HepG2 (cell line): ENCODE data around the gene LRRC43. TPM values are rescaled to one million over a fixed set of nuclear protein-coding genes. Genes with fewer than 3 reads are reported as not detected.

Experiments
- ATAC-seq: fragments of 200-7000 bp; cut with Tn5 transposase; 3 replicates; pipeline ENCODE4 v1.9.1; 2020; ENCODE audit warnings: mild to moderate bottlenecking, moderate library complexity
- Bru-seq: library from RNA; stranded (reverse); fragments of 400-500 nt; gene quantifications from one replicate; lab custom pipeline; 2021; lab: Mats Ljungman, UMichigan
- BruChase-seq, 2 experiments: library from RNA; stranded (reverse); fragments of 400-500 nt; gene quantifications; one replicate each; lab custom pipeline; 2021; lab: Mats Ljungman, UMichigan
- BruUV-seq: library from RNA; stranded (reverse); fragments of 400-500 nt; replicated peaks from 2 replicates; lab custom pipeline; 2021; lab: Mats Ljungman, UMichigan
- CTCF ChIA-PET: fragments of 300-600 bp; formaldehyde crosslinking; extraction: SDS; loops from one replicate; lab custom pipeline; 2021; ENCODE audit warnings: low total read pairs, inconsistent platforms, low intra/inter-chr PET ratio; lab: Yijun Ruan, JAX
- POLR2A ChIA-PET: fragments of 350-600 bp; sonication (Branson Sonifier 250); formaldehyde crosslinking; loops from one replicate; lab custom pipeline; 2020; ENCODE audit warnings: antibody characterized with exemption, inconsistent platforms; lab: Yijun Ruan, JAX
- DNase-seq: peaks from one replicate; pipeline ENCODE4 v3.0.0-alpha.2; 2015; ENCODE audit warnings: low spot score
- FAIRE-seq: peaks from 3 replicates; lab custom pipeline; 2011; peaks lifted over from hg19 to GRCh38; lab: Jason Lieb, UNC
- H2AFZ ChIP-seq: one replicate; pipeline ENCODE4 v1.6.1; 2011; ENCODE audit warnings: low read length, inconsistent platforms
- H3K27ac ChIP-seq: fragments of 300-600 bp; 3 replicates; pipeline ENCODE4 v1.8.0; 2011; ENCODE audit warnings: mixed run types, mild to moderate bottlenecking, mixed read lengths, low read length, inconsistent platforms; ENCODE audit not compliant: insufficient read depth; ENCODE audit errors: extremely low read length
- H3K27me3 ChIP-seq, 2 experiments: fragments of 200-600 bp in 1 of 2; 2 replicates in 1 of 2; 3 replicates in 1 of 2; pipeline versions ENCODE4 v1.6.0 to v1.8.0; 2011; ENCODE audit warnings: low read length in 2 of 2, mild to moderate bottlenecking in 2 of 2, moderate library complexity in 2 of 2, inconsistent platforms in 1 of 2; ENCODE audit not compliant: insufficient read depth in 2 of 2, control insufficient read depth in 1 of 2
- H3K36me3 ChIP-seq, 2 experiments: fragments of 200-600 bp in 1 of 2; replicated peaks in 1 of 2; 2 replicates in 1 of 2; 3 replicates in 1 of 2; pipeline versions ENCODE4 v1.5.1 to v1.8.0; 2011; ENCODE audit warnings: low read length in 2 of 2, inconsistent platforms in 1 of 2; ENCODE audit not compliant: insufficient read depth in 2 of 2, control insufficient read depth in 1 of 2
- H3K4me1 ChIP-seq: 2 replicates; pipeline ENCODE4 v1.5.1; 2012; ENCODE audit warnings: low read length, inconsistent platforms; ENCODE audit not compliant: insufficient read depth
- H3K4me2 ChIP-seq: 2 replicates; pipeline ENCODE4 v1.6.0; 2011; ENCODE audit warnings: low read depth, low read length, inconsistent platforms
- H3K4me3 ChIP-seq, 3 experiments: fragments of 200-600 bp in 1 of 3; sonication (generic), shearing (Covaris generic) in 1 of 3; replicated peaks in 1 of 3; 2 replicates each; pipeline ENCODE4 v1.5.1; 2011 to 2016; ENCODE audit warnings: low read length in 3 of 3, inconsistent platforms in 2 of 3, low read depth in 2 of 3, mild to moderate bottlenecking in 2 of 3, control low read depth in 1 of 3, mixed read lengths in 1 of 3; ENCODE audit not compliant: insufficient read depth in 1 of 3
- H3K79me2 ChIP-seq: one replicate; pipeline ENCODE4 v1.6.1; 2011; ENCODE audit warnings: low read length, inconsistent platforms; ENCODE audit not compliant: insufficient read depth
- H3K9ac ChIP-seq: 2 replicates; pipeline ENCODE4 v1.6.0; 2011; ENCODE audit warnings: mild to moderate bottlenecking, low read depth, low read length, inconsistent platforms; ENCODE audit not compliant: insufficient read depth
- H3K9me3 ChIP-seq: 2 replicates; pipeline ENCODE4 v1.5.1; 2012; ENCODE audit warnings: mild to moderate bottlenecking, low read length
- H4K20me1 ChIP-seq: 2 replicates; pipeline ENCODE4 v1.6.0; 2011; ENCODE audit warnings: inconsistent platforms, mild to moderate bottlenecking, low read length, moderate library complexity; ENCODE audit not compliant: insufficient read depth
- ARID4A ChIP-seq: sonication (generic); formaldehyde crosslinking; IDR thresholded peaks from 2 replicates; pipeline ENCODE4 v1.5.0; 2020; ENCODE audit warnings: mild to moderate bottlenecking, missing genetic modification reagents, borderline replicate concordance
- FOXA1 ChIP-seq, 2 experiments: fragments of 450-650 bp in 1 of 2; sonication (generic) in 1 of 2; formaldehyde crosslinking in 1 of 2; IDR thresholded peaks; 2 replicates each; pipeline versions ENCODE4 v1.4.0 to v1.6.1; 2016 to 2020; ENCODE audit warnings: missing genetic modification reagents in 1 of 2
- NCOA1 ChIP-seq: sonication (generic); formaldehyde crosslinking; IDR thresholded peaks from 2 replicates; pipeline ENCODE4 v1.9.0; 2021; ENCODE audit warnings: missing genetic modification reagents
- RFX3 ChIP-seq: IDR thresholded peaks from 2 replicates; pipeline ENCODE4 v1.6.1; 2016; ENCODE audit warnings: missing biosample characterization, missing genetic modification reagents
- SNAI1 ChIP-seq: sonication (generic); formaldehyde crosslinking; IDR thresholded peaks from 2 replicates; pipeline ENCODE4 v1.5.0; 2020; ENCODE audit warnings: mild to moderate bottlenecking, missing genetic modification reagents, borderline replicate concordance
- TBP ChIP-seq: sonication (generic); formaldehyde crosslinking; IDR thresholded peaks from 2 replicates; pipeline ENCODE4 v1.5.0; 2020; ENCODE audit warnings: missing genetic modification reagents
- TFE3 ChIP-seq: IDR thresholded peaks from 2 replicates; pipeline ENCODE4 v1.6.1; 2016
- ZFX ChIP-seq: sonication (generic); formaldehyde crosslinking; IDR thresholded peaks from 2 replicates; pipeline ENCODE4 v1.4.0; 2020; ENCODE audit warnings: mild to moderate bottlenecking, low read depth, missing genetic modification reagents, moderate library complexity
- ZNF496 ChIP-seq: sonication (generic); formaldehyde crosslinking; IDR thresholded peaks from 2 replicates; pipeline ENCODE4 v1.8.1; 2023; ENCODE audit warnings: mild to moderate bottlenecking, moderate library complexity, missing genetic modification reagents; ENCODE audit not compliant: insufficient replicate concordance
- ZNF562 ChIP-seq: sonication (generic); formaldehyde crosslinking; IDR thresholded peaks from 2 replicates; pipeline ENCODE4 v1.8.0; 2022; ENCODE audit warnings: missing genetic modification reagents, borderline replicate concordance
- WGBS: methylation state at CpG from one replicate; pipeline ENCODE4 v1.1.6; 2017; ENCODE audit warnings: low lambda C conversion rate; 5-methylcytosine and 5-hydroxymethylcytosine counted together
- in situ Hi-C: cut with HindIII; loops from 2 replicates; pipeline ENCODE4 v1.10.0; 2017; ENCODE audit warnings: low pct_unique_long_range_greater_than_20kb; ENCODE audit not compliant: extremely low pct_ligation_motif_present
- intact Hi-C: fragments of 100-400 bp; cut with micrococcal nuclease; formaldehyde crosslinking; loops from one replicate; pipeline ENCODE4 v1.10.0; 2022; ENCODE audit not compliant: unreplicated experiment
- long read RNA-seq, 2 experiments: library from RNA in 1 of 2; library from polyadenylated mRNA in 1 of 2; stranded (forward) in 1 of 2; unstranded in 1 of 2; transcript quantifications; one replicate each; pipeline ENCODE4 v2.0.0, GENCODE V29; 2019 to 2022
- polyA minus RNA-seq, 3 experiments: library from RNA; depleted of rRNA, polyadenylated mRNA; stranded (reverse); fragments of >200 nt; gene quantifications; 2 replicates each; pipeline ENCODE4 v1.2.3, GENCODE V29; 2011; ENCODE audit warnings: low replicate concordance in 1 of 3
- polyA plus RNA-seq, 8 experiments: library from polyadenylated mRNA; depleted of rRNA in 3 of 8; stranded (reverse) in 7 of 8; unstranded in 1 of 8; fragments of >200 nt; fragmentation: Illumina TruSeq in 4 of 8; extraction: Trizol in 4 of 8; gene quantifications; 2 replicates each; pipeline versions ENCODE4 v1.2.1 to v1.2.3, GENCODE V29; 2011 to 2016; ENCODE audit warnings: low read depth in 4 of 8, missing spikeins in 1 of 8, mixed read lengths in 1 of 8; ENCODE audit not compliant: insufficient read depth in 1 of 8
- total RNA-seq, 5 experiments: library from RNA; depleted of rRNA; stranded (reverse); fragments of >200 nt; fragmentation: Illumina TruSeq; extraction: Trizol; gene quantifications; 2 replicates each; pipeline ENCODE4 v1.2.3, GENCODE V29; 2016; ENCODE audit warnings: low read depth in 1 of 5

The LRRC43 gene
- total RNA-seq (2016; rRNA removed; fragmentation: Illumina TruSeq; extraction: Trizol) (not detected in 2 replicates), polyA plus RNA-seq (2011; rRNA removed) (not detected in 2 replicates), polyA minus RNA-seq (2011; rRNA and poly(A)+ RNA removed; ENCODE audit: low replicate concordance) (not detected in 2 replicates), Bru-seq, nascent RNA (not detected), BruChase-seq, experiment 1, labeled RNA remaining after a 6-hour chase (not detected), BruChase-seq, experiment 2, labeled RNA remaining after a 2-hour chase (percentile 5 among the genes with signal in this experiment)
- not detected in 2 replicates for total RNA-seq (2016; cell fraction: cytosol; rRNA removed; fragmentation: Illumina TruSeq; extraction: Trizol; ENCODE audit: low read depth)
- total RNA-seq (2016; cell fraction: insoluble cytoplasmic fraction; rRNA removed; fragmentation: Illumina TruSeq; extraction: Trizol) = not detected in 2 replicates
- not detected in 2 replicates for total RNA-seq (2016; cell fraction: membrane; rRNA removed; fragmentation: Illumina TruSeq; extraction: Trizol)
- total RNA-seq (2016; cell fraction: nucleus; rRNA removed; fragmentation: Illumina TruSeq; extraction: Trizol) = not detected in 2 replicates
- not detected in 2 replicates for polyA plus RNA-seq (2011; cell fraction: cytosol; rRNA removed)
- not detected in 2 replicates for polyA plus RNA-seq (2011; cell fraction: nucleus; rRNA removed)
- polyA plus RNA-seq (2012) = not detected in 2 replicates
- polyA plus RNA-seq (2016; cell fraction: cytosol; fragmentation: Illumina TruSeq; extraction: Trizol; ENCODE audit: low read depth) = not detected in 2 replicates
- not detected in 2 replicates for polyA plus RNA-seq (2016; cell fraction: insoluble cytoplasmic fraction; fragmentation: Illumina TruSeq; extraction: Trizol; ENCODE audit: low read depth)
- polyA plus RNA-seq (2016; cell fraction: membrane; fragmentation: Illumina TruSeq; extraction: Trizol; ENCODE audit: low read depth) = not detected in 2 replicates
- polyA plus RNA-seq (2016; cell fraction: nucleus; fragmentation: Illumina TruSeq; extraction: Trizol; ENCODE audit: insufficient read depth, low read depth) = 0.68 TPM in 1 of 2 replicates, not detected in the other
- not detected in 2 replicates for polyA minus RNA-seq (2011; cell fraction: cytosol; rRNA and poly(A)+ RNA removed)
- not detected in 2 replicates for polyA minus RNA-seq (2011; cell fraction: nucleus; rRNA and poly(A)+ RNA removed)
- long read RNA-seq, experiment 1 = 0 reads
- long read RNA-seq, experiment 2 = 0 reads

- in situ Hi-C loops (loop anchor here (10.0 kb wide), 1 partner anchor 128 kb away; no protein-coding TSS in a partner anchor), intact Hi-C loops (no loop called here)
- Histone ChIP-seq H3K27ac (no peak within 1 kb of the TSS), H4K20me1 (no peaks in the 10 kb centered on the region), H3K4me3 (peak within 1 kb of the TSS; percentile 40 to 55 (median 46); a peak in 5 of 6 replicates), H3K9me3 (no peaks in the 10 kb centered on the region), H3K4me1 (peaks cover 20% of the 10 kb centered on the region), H3K79me2 (no peaks in the 10 kb centered on the region), H3K36me3 (no peaks in the 10 kb centered on the region), H3K4me2 (peak within 1 kb of the TSS; percentile 47), H3K27me3 (peaks cover 0 to 22% of the 10 kb centered on the region in 2 experiments; a peak in 2 of 5 replicates), H3K9ac (no peak within 1 kb of the TSS), H2AFZ (no peak within 1 kb of the TSS)
- DNase-seq = no peak
- ATAC-seq = peak; percentile 71
- no peak for FAIRE-seq
- ChIA-PET POLR2A (no interaction called here), CTCF (no interaction called here)
- WGBS = 65% methylated on average over 37 of the region's 63 CpGs
- no TSS peak for BruUV-seq
- TF ChIP-seq ARID4A (CRISPR knock-in tag) (peak; percentile 57; the same call in 1 of the 2 replicates), FOXA1 (IDR thresholded peaks at IDR 0.05) (no peak), FOXA1 (CRISPR knock-in tag; IDR thresholded peaks at IDR 0.05) (no peak), RFX3 (CRISPR knock-in tag) (peak; percentile 54), ZNF562 (no peak), SNAI1 (CRISPR knock-in tag) (no peak), ZNF496 (CRISPR knock-in tag) (no peak), TFE3 (CRISPR knock-in tag) (no peak), TBP (no peak), NCOA1 (CRISPR knock-in tag) (no peak), ZFX (0 out of 2 replicates have a peak, but pooled peaks have one; percentile 14)
Observed at GRCh38 chr12:122182887-122183587, at the start of gene LRRC43. Gene LRRC43, plus strand, starts transcription at chr12:122183123. Its CDS starts 22 bp downstream, at chr12:122183145.
